DOHH2 (cell line): ENCODE measurements around the gene GPX7.

Experiments
- H3F3A ChIP-seq: fragments of 200-600 bp; sonication (generic), shearing (Covaris generic); 2 replicates; pipeline ENCODE4 v1.6.0; 2016; ENCODE audit warnings: antibody characterized with exemption, mild to moderate bottlenecking; ENCODE audit not compliant: control insufficient read depth, insufficient read depth
- H3K27ac ChIP-seq: fragments of 200-600 bp; sonication (generic); 2 replicates; pipeline ENCODE4 v1.5.1; 2014; ENCODE audit warnings: low read depth, mild to moderate bottlenecking, low read length, moderate library complexity
- H3K27me3 ChIP-seq: fragments of 200-600 bp; sonication (generic); 2 replicates; pipeline ENCODE4 v1.6.1; 2014; ENCODE audit warnings: mild to moderate bottlenecking, low read length, mixed read lengths; ENCODE audit not compliant: control insufficient read depth
- H3K36me3 ChIP-seq: fragments of 200-600 bp; sonication (generic); 2 replicates; pipeline ENCODE4 v1.6.1; 2014; ENCODE audit warnings: mild to moderate bottlenecking, low read length, moderate library complexity, mixed read lengths; ENCODE audit not compliant: control insufficient read depth
- H3K4me1 ChIP-seq: fragments of 200-600 bp; sonication (generic); 2 replicates; pipeline ENCODE4 v1.6.1; 2014; ENCODE audit warnings: mild to moderate bottlenecking, low read length, mixed read lengths; ENCODE audit not compliant: control insufficient read depth
- H3K4me2 ChIP-seq: fragments of 200-600 bp; sonication (generic); 2 replicates; pipeline ENCODE4 v1.6.0; 2014; ENCODE audit warnings: mild to moderate bottlenecking, low read length, moderate library complexity
- H3K4me3 ChIP-seq: fragments of 200-600 bp; sonication (generic); 2 replicates; pipeline ENCODE4 v1.5.1; 2014; ENCODE audit warnings: mild to moderate bottlenecking, low read length, mixed read lengths
- H3K79me2 ChIP-seq: fragments of 200-600 bp; sonication (generic); 2 replicates; pipeline ENCODE4 v1.6.1; 2014; ENCODE audit warnings: mild to moderate bottlenecking, low read length, mixed read lengths; ENCODE audit not compliant: control insufficient read depth
- H3K9me2 ChIP-seq: fragments of 200-600 bp; sonication (generic); replicated peaks from 2 replicates; pipeline ENCODE4 v1.6.1; 2014; ENCODE audit warnings: mild to moderate bottlenecking, low read length, mixed read lengths; ENCODE audit not compliant: control insufficient read depth
- H3K9me3 ChIP-seq: fragments of 200-600 bp; sonication (generic); 2 replicates; pipeline ENCODE4 v1.6.1; 2014; ENCODE audit warnings: antibody characterized with exemption, low read length, mixed read lengths; ENCODE audit not compliant: control insufficient read depth, insufficient read depth
- H4K20me1 ChIP-seq: fragments of 200-600 bp; sonication (generic); 2 replicates; pipeline ENCODE4 v1.6.0; 2014; ENCODE audit warnings: low read depth, mild to moderate bottlenecking, antibody characterized with exemption, low read length, moderate library complexity; ENCODE audit not compliant: control insufficient read depth, insufficient read depth
- EZH2phosphoT487 ChIP-seq: fragments of 200-600 bp; sonication (generic); IDR thresholded peaks from 2 replicates; pipeline ENCODE4 v1.6.1; 2017; ENCODE audit warnings: borderline replicate concordance, mild to moderate bottlenecking, antibody characterized with exemption, low read length, moderate library complexity, mixed read lengths
- TF ChIP-seq, protein P1 (sequence below): fragments of 200-600 bp; sonication (generic); IDR thresholded peaks from one replicate; pipeline ENCODE4 v1.5.1; 2014; ENCODE audit warnings: antibody characterized with exemption, mild to moderate bottlenecking, low read depth, low read length; ENCODE audit not compliant: poor library complexity, severe bottlenecking

GPX7 gene

DNA sequence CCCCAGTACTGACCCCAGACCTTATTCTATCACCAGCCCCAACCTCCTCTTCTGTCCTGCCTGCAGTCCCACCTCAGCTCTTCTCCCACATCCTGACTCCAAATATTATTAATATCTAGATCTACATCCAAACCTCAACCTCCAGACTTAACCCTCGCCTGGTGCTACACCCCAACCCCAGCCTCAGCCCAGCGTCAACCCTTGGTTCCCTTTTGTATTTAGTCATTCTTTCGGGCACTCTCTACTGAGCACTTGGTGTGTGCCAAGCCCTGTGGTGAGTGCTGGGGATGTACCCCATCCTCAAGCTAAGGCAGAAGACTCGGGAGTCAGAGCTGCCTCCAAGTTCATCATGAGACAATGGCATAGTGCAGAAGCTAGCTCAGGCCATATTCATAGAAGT, 31.9 kb downstream of the GPX7 start:
- no peaks in the 10 kb centered on the region for H3K9me2 ChIP-seq
- H3K4me3 ChIP-seq: peak overlapping the region; percentile 69
- peak overlapping the region; percentile 76 for H3K4me2 ChIP-seq
- H3K27ac ChIP-seq: no peak overlapping the region
- TF ChIP-seq, protein P1, sequence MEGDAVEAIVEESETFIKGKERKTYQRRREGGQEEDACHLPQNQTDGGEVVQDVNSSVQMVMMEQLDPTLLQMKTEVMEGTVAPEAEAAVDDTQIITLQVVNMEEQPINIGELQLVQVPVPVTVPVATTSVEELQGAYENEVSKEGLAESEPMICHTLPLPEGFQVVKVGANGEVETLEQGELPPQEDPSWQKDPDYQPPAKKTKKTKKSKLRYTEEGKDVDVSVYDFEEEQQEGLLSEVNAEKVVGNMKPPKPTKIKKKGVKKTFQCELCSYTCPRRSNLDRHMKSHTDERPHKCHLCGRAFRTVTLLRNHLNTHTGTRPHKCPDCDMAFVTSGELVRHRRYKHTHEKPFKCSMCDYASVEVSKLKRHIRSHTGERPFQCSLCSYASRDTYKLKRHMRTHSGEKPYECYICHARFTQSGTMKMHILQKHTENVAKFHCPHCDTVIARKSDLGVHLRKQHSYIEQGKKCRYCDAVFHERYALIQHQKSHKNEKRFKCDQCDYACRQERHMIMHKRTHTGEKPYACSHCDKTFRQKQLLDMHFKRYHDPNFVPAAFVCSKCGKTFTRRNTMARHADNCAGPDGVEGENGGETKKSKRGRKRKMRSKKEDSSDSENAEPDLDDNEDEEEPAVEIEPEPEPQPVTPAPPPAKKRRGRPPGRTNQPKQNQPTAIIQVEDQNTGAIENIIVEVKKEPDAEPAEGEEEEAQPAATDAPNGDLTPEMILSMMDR: no peak
- TF ChIP-seq EZH2phosphoT487: no peak
- H3K36me3 ChIP-seq: no peaks in the 10 kb centered on the region; the same call in 1 of the 2 replicates
- H4K20me1 ChIP-seq: no peaks in the 10 kb centered on the region
- H3K9me3 ChIP-seq: no peaks in the 10 kb centered on the region
- H3K27me3 ChIP-seq: peaks cover 18% of the 10 kb centered on the region
- H3F3A ChIP-seq: peaks cover 17% of the 10 kb centered on the region
- H3K4me1 ChIP-seq: peaks cover 72% of the 10 kb centered on the region
- H3K79me2 ChIP-seq: no peaks in the 10 kb centered on the region

DNA sequence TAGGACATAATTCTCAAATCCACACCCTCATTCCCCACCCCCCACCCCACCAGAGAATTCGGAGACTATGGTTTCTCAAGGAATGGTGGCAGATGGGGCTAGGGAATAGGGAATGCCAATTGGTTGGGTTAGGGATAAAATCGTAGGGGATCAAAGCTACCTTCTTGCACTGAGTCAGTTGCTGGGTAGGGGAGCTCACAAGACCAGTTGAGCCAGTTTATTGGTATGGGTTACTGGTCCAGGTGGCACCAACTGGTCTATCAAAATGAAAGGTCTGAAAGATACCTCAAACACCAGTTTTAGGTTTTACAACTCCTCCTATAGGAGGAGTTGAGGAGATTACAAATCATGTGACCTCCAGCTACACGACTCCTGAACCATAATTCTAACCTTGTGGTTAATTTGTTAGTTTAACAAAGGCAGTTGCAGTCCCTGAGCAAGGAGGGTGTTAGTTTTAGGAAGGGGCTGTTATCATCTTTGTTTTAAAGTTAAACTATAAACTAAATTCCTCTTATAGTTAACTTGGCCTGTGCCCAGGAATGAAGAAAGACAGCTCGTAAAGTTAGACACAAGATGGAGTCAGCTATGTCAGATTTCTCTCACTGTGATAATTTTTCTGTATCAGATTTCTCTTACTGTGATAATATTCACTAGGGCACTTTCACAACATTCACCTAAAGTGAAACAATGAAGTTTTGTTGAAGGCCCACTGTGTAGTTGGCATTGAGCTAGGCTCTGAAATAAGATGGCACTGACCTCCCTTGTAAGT, 33.3 kb downstream of the GPX7 start:
- no peaks in the 10 kb centered on the region; the same call in 1 of the 2 replicates for H3K36me3 ChIP-seq
- TF ChIP-seq, protein P1: no peak
- TF ChIP-seq EZH2phosphoT487: no peak
- H3K79me2 ChIP-seq: no peaks in the 10 kb centered on the region
- H3K4me1 ChIP-seq: peaks cover 73% of the 10 kb centered on the region
- H3F3A ChIP-seq: peaks cover 17% of the 10 kb centered on the region
- H3K4me3 ChIP-seq: 0 out of 2 replicates have a peak overlapping the region, but pooled peaks have one; percentile 0
- peak overlapping the region; percentile 95 for H3K27ac ChIP-seq
- H3K9me2 ChIP-seq: no peaks in the 10 kb centered on the region
- peak overlapping the region; percentile 25; the same call in 1 of the 2 replicates for H3K4me2 ChIP-seq
- peaks cover 18% of the 10 kb centered on the region for H3K27me3 ChIP-seq
- H4K20me1 ChIP-seq: no peaks in the 10 kb centered on the region
- no peaks in the 10 kb centered on the region for H3K9me3 ChIP-seq

DNA sequence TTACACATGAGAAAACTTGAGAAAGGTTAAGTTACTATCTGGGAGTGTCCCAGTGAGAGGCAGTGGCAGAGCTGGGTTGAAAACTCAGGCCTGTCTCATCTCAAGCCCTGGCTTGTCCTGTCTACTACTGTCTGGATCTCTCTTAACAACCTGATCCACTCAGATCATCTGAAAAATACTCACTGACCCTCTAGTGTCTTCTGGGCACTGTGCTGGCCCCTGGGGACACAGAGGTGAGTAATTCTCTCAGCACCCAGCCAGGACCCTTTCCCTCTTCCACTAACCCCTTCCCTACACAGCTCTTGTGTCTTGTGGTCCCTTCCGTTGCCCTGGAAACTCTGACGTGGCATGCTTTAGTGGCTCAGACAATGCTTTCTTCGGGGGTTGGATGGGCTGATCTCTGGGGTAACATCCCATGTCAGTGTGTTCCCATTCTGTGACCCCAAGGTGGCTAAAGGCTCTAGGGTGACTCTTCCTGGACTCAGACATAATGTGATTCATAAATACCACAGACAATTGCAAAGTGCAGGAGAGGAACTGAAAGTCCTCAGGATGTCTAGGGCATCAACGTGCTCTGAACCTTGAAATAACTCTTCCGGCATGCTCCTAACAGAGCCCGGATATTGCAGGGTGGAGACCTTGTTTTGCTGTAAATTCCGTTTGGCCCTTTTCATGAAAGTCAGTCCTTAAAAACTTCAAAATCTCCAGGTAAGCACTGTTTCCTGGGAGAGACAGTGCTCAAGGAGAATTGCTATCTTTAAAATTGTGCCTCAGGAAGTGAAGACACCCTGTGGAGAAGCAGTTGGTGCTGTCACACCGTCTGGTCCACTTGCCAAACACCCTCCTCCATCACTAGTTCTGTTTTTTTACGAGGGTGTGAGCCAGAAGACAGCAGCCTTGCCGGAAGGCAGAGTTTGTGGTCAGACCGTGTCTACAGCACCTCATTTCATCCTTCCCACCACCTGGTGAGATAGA, 34.8 kb downstream of the GPX7 start:
- Histone ChIP-seq H3K9me3 (no peaks in the 10 kb centered on the region), H3F3A (peaks cover 17% of the 10 kb centered on the region), H3K79me2 (no peaks in the 10 kb centered on the region), H3K9me2 (no peaks in the 10 kb centered on the region), H3K36me3 (no peaks in the 10 kb centered on the region; the same call in 1 of the 2 replicates), H3K4me3 (peak overlapping the region; percentile 61), H4K20me1 (no peaks in the 10 kb centered on the region), H3K27me3 (peaks cover 16% of the 10 kb centered on the region), H3K4me2 (peak overlapping the region; percentile 92), H3K27ac (peak overlapping the region; percentile 95), H3K4me1 (peaks cover 79% of the 10 kb centered on the region)
- TF ChIP-seq, protein P1: no peak
- TF ChIP-seq EZH2phosphoT487: no peak
